BE2C (cell line): ENCODE results near the gene GNAS-AS1.

Source experiments
- DNase-seq: peaks from one replicate; pipeline ENCODE4 v3.0.0-alpha.2; 2020
- H3K27me3 ChIP-seq: fragments of 250-450 bp; sonication (Bioruptor Pico); 2 replicates; pipeline ENCODE4 v1.5.1; 2020; ENCODE audit warnings: mild to moderate bottlenecking
- H3K36me3 ChIP-seq: fragments of 250-450 bp; sonication (Bioruptor Pico); 2 replicates; pipeline ENCODE4 v1.5.1; 2020; ENCODE audit warnings: mild to moderate bottlenecking
- H3K4me1 ChIP-seq: fragments of 250-450 bp; sonication (Bioruptor Pico); 2 replicates; pipeline ENCODE4 v1.5.1; 2020
- H3K4me3 ChIP-seq: 2 replicates; pipeline ENCODE4 v1.5.1; 2011; ENCODE audit warnings: low read depth, low read length
- H3K9me3 ChIP-seq: fragments of 250-450 bp; sonication (Bioruptor Pico); 2 replicates; pipeline ENCODE4 v1.5.1; 2020
- TF ChIP-seq, protein P1 (sequence below): IDR thresholded peaks from 2 replicates; pipeline ENCODE4 v1.5.1; 2012; ENCODE audit warnings: mild to moderate bottlenecking, low read depth, low read length

GNAS-AS1 gene

DNA sequence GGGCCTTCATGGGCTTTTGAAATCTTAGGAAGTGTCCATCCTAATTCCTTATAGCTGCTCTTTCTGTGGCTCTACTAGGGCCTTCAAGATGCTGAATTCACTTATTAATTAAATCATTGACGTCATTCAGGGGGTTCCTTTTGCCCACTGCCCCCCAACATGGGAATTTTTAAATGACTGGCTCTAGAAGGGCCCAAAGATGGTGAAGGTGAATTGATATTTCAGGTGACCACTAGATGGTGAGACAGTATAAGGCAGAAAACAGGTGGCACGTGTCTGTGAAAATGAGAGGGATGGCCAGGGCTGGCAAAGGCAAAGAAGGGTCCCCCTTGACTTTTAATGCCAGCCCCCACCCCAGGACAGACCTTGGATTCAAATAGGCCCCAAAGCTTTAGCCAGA, 13.6 kb upstream of the GNAS-AS1 start:
- H3K36me3 ChIP-seq: no peaks in the 10 kb centered on the region
- H3K27me3 ChIP-seq: peaks cover 6% of the 10 kb centered on the region
- no peak for DNase-seq
- TF ChIP-seq, protein P1, sequence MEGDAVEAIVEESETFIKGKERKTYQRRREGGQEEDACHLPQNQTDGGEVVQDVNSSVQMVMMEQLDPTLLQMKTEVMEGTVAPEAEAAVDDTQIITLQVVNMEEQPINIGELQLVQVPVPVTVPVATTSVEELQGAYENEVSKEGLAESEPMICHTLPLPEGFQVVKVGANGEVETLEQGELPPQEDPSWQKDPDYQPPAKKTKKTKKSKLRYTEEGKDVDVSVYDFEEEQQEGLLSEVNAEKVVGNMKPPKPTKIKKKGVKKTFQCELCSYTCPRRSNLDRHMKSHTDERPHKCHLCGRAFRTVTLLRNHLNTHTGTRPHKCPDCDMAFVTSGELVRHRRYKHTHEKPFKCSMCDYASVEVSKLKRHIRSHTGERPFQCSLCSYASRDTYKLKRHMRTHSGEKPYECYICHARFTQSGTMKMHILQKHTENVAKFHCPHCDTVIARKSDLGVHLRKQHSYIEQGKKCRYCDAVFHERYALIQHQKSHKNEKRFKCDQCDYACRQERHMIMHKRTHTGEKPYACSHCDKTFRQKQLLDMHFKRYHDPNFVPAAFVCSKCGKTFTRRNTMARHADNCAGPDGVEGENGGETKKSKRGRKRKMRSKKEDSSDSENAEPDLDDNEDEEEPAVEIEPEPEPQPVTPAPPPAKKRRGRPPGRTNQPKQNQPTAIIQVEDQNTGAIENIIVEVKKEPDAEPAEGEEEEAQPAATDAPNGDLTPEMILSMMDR: peak; percentile 50
- no peaks in the 10 kb centered on the region for H3K4me1 ChIP-seq
- no peak overlapping the region for H3K4me3 ChIP-seq
- H3K9me3 ChIP-seq: no peaks in the 10 kb centered on the region

- TF ChIP-seq, protein P1: no peak
- H3K4me3 ChIP-seq: no peak overlapping the region
- peaks cover 11% of the 10 kb centered on the region for H3K27me3 ChIP-seq
- no peaks in the 10 kb centered on the region for H3K9me3 ChIP-seq
- no peaks in the 10 kb centered on the region for H3K36me3 ChIP-seq
- no peaks in the 10 kb centered on the region for H3K4me1 ChIP-seq
- no peak for DNase-seq
Observed at GRCh38 chr20:58863044-58863790, 12.5 kb upstream of the GNAS-AS1 start.

GRCh38 chr20:58855506-58856389, 5.0 kb upstream of the GNAS-AS1 start:
- 0 out of 2 replicates have a peak, but pooled peaks cover 3% of the 10 kb centered on the region for H3K9me3 ChIP-seq
- no peaks in the 10 kb centered on the region for H3K36me3 ChIP-seq
- no peak overlapping the region for H3K4me3 ChIP-seq
- DNase-seq: no peak
- no peaks in the 10 kb centered on the region for H3K4me1 ChIP-seq
- H3K27me3 ChIP-seq: peaks cover 60% of the 10 kb centered on the region
- TF ChIP-seq, protein P1: no peak

DNA sequence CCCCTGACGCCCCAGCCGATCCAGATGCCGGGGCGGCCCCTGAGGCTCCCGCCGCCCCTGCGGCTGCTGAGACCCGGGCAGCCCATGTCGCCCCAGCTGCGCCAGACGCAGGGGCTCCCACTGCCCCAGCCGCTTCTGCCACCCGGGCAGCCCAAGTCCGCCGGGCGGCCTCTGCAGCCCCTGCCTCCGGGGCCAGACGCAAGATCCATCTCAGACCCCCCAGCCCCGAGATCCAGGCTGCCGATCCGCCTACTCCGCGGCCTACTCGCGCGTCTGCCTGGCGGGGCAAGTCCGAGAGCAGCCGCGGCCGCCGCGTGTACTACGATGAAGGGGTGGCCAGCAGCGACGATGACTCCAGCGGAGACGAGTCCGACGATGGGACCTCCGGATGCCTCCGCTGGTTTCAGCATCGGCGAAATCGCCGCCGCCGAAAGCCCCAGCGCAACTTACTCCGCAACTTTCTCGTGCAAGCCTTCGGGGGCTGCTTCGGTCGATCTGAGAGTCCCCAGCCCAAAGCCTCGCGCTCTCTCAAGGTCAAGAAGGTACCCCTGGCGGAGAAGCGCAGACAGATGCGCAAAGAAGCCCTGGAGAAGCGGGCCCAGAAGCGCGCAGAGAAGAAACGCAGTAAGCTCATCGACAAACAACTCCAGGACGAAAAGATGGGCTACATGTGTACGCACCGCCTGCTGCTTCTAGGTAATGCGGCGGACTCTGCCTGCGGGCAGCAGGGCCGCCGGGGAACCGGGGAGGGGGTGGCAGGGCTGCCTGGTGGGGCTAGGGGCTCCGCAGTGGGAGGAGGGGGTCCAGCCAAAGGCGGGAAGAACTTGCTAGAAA, 4.2 kb upstream of the GNAS-AS1 start:
- DNase-seq: no peak
- no peaks in the 10 kb centered on the region for H3K4me1 ChIP-seq
- H3K9me3 ChIP-seq: 0 out of 2 replicates have a peak, but pooled peaks cover 3% of the 10 kb centered on the region
- TF ChIP-seq, protein P1: no peak; the same call in 1 of the 2 replicates
- no peaks in the 10 kb centered on the region for H3K36me3 ChIP-seq
- H3K27me3 ChIP-seq: peaks cover 59% of the 10 kb centered on the region
- peak overlapping the region; percentile 39 for H3K4me3 ChIP-seq

GRCh38 chr20:58853976-58854637, 3.4 kb upstream of the GNAS-AS1 start:
- H3K27me3 ChIP-seq: peaks cover 51% of the 10 kb centered on the region
- TF ChIP-seq, protein P1: no peak

More at GRCh38 chr20:58853976-58854637, 3.4 kb upstream of the GNAS-AS1 start:
- 0 out of 2 replicates have a peak, but pooled peaks cover 3% of the 10 kb centered on the region for H3K9me3 ChIP-seq
- no peak for DNase-seq
- H3K36me3 ChIP-seq: no peaks in the 10 kb centered on the region
- H3K4me3 ChIP-seq: peak overlapping the region; percentile 8; the same call in 1 of the 2 replicates
- H3K4me1 ChIP-seq: no peaks in the 10 kb centered on the region
